Astrocyte (in vitro differentiated cells and primary cell): ENCODE measurements around the gene QRICH1. TPM values are rescaled to one million over a fixed set of nuclear protein-coding genes. Genes with fewer than 3 reads are reported as not detected.

Experiments
- DNase-seq: peaks from one replicate; pipeline ENCODE4 v3.0.0-alpha.2; 2010; ENCODE audit warnings: low read depth
- FAIRE-seq: peaks from 2 replicates; lab custom pipeline; 2011; peaks lifted over from hg19 to GRCh38; lab: Jason Lieb, UNC
- H2AFZ ChIP-seq: 2 replicates; pipeline ENCODE4 v1.6.0; 2012; ENCODE audit warnings: low read depth, low read length, inconsistent platforms
- H3K27ac ChIP-seq: 2 replicates; pipeline ENCODE4 v1.5.1; 2011; ENCODE audit warnings: low read depth, low read length, inconsistent platforms
- H3K27me3 ChIP-seq: 2 replicates; pipeline ENCODE4 v1.6.0; 2011; ENCODE audit warnings: low read length, inconsistent platforms; ENCODE audit not compliant: insufficient read depth
- H3K36me3 ChIP-seq: 2 replicates; pipeline ENCODE4 v1.5.1; 2011; ENCODE audit warnings: low read length, inconsistent platforms; ENCODE audit not compliant: insufficient read depth
- H3K4me1 ChIP-seq: 2 replicates; pipeline ENCODE4 v1.5.1; 2011; ENCODE audit warnings: low read length, inconsistent platforms; ENCODE audit not compliant: insufficient read depth
- H3K4me2 ChIP-seq: 2 replicates; pipeline ENCODE4 v1.6.0; 2012; ENCODE audit warnings: low read length, inconsistent platforms
- H3K4me3 ChIP-seq: 2 replicates; pipeline ENCODE4 v1.5.1; 2011; ENCODE audit warnings: low read depth, mild to moderate bottlenecking, low read length, inconsistent platforms; ENCODE audit not compliant: insufficient read depth
- H3K79me2 ChIP-seq: 2 replicates; pipeline ENCODE4 v1.6.0; 2012; ENCODE audit warnings: mild to moderate bottlenecking, low read length, inconsistent platforms; ENCODE audit not compliant: insufficient read depth
- H3K9ac ChIP-seq: 2 replicates; pipeline ENCODE4 v1.6.0; 2012; ENCODE audit warnings: mild to moderate bottlenecking, low read length, inconsistent platforms
- H3K9me3 ChIP-seq: 2 replicates; pipeline ENCODE4 v1.5.1; 2012; ENCODE audit warnings: low read depth, mild to moderate bottlenecking, low read length, inconsistent platforms; ENCODE audit not compliant: insufficient read depth
- H4K20me1 ChIP-seq: 2 replicates; pipeline ENCODE4 v1.6.0; 2012; ENCODE audit warnings: low read length, inconsistent platforms; ENCODE audit not compliant: insufficient read depth
- H3K27ac Mint-ChIP-seq: one replicate; pipeline ENCODE4 v1.8.0; 2021; ENCODE audit warnings: mild to moderate bottlenecking, mixed read lengths; ENCODE audit not compliant: unreplicated experiment
- H3K27me3 Mint-ChIP-seq: one replicate; pipeline ENCODE4 v1.8.0; 2021; ENCODE audit warnings: low read depth, mixed read lengths; ENCODE audit not compliant: unreplicated experiment
- H3K36me3 Mint-ChIP-seq: one replicate; pipeline ENCODE4 v1.8.0; 2021; ENCODE audit warnings: low read depth, mixed read lengths; ENCODE audit not compliant: unreplicated experiment
- H3K4me1 Mint-ChIP-seq: one replicate; pipeline ENCODE4 v1.8.0; 2021; ENCODE audit warnings: low read depth, mixed read lengths; ENCODE audit not compliant: unreplicated experiment
- H3K4me3 Mint-ChIP-seq: one replicate; pipeline ENCODE4 v1.8.0; 2021; ENCODE audit warnings: mild to moderate bottlenecking, moderate library complexity, mixed read lengths; ENCODE audit not compliant: unreplicated experiment
- H3K9me3 Mint-ChIP-seq: one replicate; pipeline ENCODE4 v1.8.0; 2021; ENCODE audit warnings: mild to moderate bottlenecking, mixed read lengths; ENCODE audit not compliant: unreplicated experiment
- CTCF ChIP-seq: IDR thresholded peaks from 2 replicates; pipeline ENCODE4 v1.5.1; 2011; ENCODE audit warnings: low read depth, mild to moderate bottlenecking, inconsistent platforms, low read length, moderate library complexity; ENCODE audit not compliant: insufficient read depth
- EZH2 ChIP-seq: IDR thresholded peaks from 2 replicates; pipeline ENCODE4 v1.6.1; 2012; ENCODE audit warnings: mild to moderate bottlenecking, low read length, inconsistent platforms; ENCODE audit not compliant: insufficient read depth
- total RNA-seq: library from RNA; stranded (reverse); gene quantifications from 2 replicates; pipeline ENCODE4 v1.2.1, GENCODE V29; 2021

QRICH1 gene
- total RNA-seq, 1 donor from 2014 or later: 119 TPM

- DNase-seq (no peak), FAIRE-seq (no peak)
- H3K36me3 Mint-ChIP-seq: peaks cover 19% of the 10 kb centered on the region
- Histone ChIP-seq H4K20me1 (peaks cover 46% of the 10 kb centered on the region), H3K36me3 (peaks cover 41% of the 10 kb centered on the region), H3K4me1 (peaks cover 14% of the 10 kb centered on the region), H2AFZ (no peak overlapping the region), H3K79me2 (peaks cover 19% of the 10 kb centered on the region), H3K27me3 (no peaks in the 10 kb centered on the region), H3K4me3 (no peak overlapping the region), H3K4me2 (no peak overlapping the region), H3K9ac (no peak overlapping the region), H3K9me3 (no peaks in the 10 kb centered on the region), H3K27ac (no peak overlapping the region)
- H3K4me1 Mint-ChIP-seq: peaks cover 8% of the 10 kb centered on the region
- H3K27me3 Mint-ChIP-seq: no peaks in the 10 kb centered on the region
- no peak overlapping the region for H3K4me3 Mint-ChIP-seq
- H3K27ac Mint-ChIP-seq: no peak overlapping the region
- no peaks in the 10 kb centered on the region for H3K9me3 Mint-ChIP-seq
- TF ChIP-seq EZH2 (no peak), CTCF (no peak)
Measured at GRCh38 chr3:49122886-49123545, 29.1 kb upstream of the QRICH1 start.

GRCh38 chr3:49122451-49122850, 28.6 kb upstream of the QRICH1 start:
- H3K79me2 ChIP-seq: peaks cover 21% of the 10 kb centered on the region
- no peaks in the 10 kb centered on the region for H3K9me3 ChIP-seq
- H3K4me1 ChIP-seq: peaks cover 14% of the 10 kb centered on the region
- no peak overlapping the region for H3K27ac ChIP-seq
- H3K36me3 ChIP-seq: peaks cover 46% of the 10 kb centered on the region
- H3K27me3 ChIP-seq: no peaks in the 10 kb centered on the region
- Mint-ChIP-seq H3K36me3 (peaks cover 22% of the 10 kb centered on the region), H3K27ac (no peak overlapping the region), H3K4me1 (peaks cover 8% of the 10 kb centered on the region), H3K9me3 (no peaks in the 10 kb centered on the region), H3K27me3 (no peaks in the 10 kb centered on the region), H3K4me3 (peak overlapping the region; percentile 92)
- no peak overlapping the region for H3K4me2 ChIP-seq
- H2AFZ ChIP-seq: no peak overlapping the region
- FAIRE-seq (no peak), DNase-seq (no peak)
- peaks cover 45% of the 10 kb centered on the region for H4K20me1 ChIP-seq
- no peak overlapping the region for H3K9ac ChIP-seq
- TF ChIP-seq CTCF: no peak
- no peak overlapping the region for H3K4me3 ChIP-seq

- no peak overlapping the region for H3K9ac ChIP-seq
- H4K20me1 ChIP-seq: peaks cover 44% of the 10 kb centered on the region
- no peak for FAIRE-seq
- H3K4me1 ChIP-seq: peaks cover 14% of the 10 kb centered on the region
- Mint-ChIP-seq H3K9me3 (no peaks in the 10 kb centered on the region), H3K4me1 (peaks cover 8% of the 10 kb centered on the region), H3K36me3 (peaks cover 18% of the 10 kb centered on the region), H3K27me3 (no peaks in the 10 kb centered on the region), H3K27ac (no peak overlapping the region), H3K4me3 (peak overlapping the region; percentile 92)
- H3K9me3 ChIP-seq: no peaks in the 10 kb centered on the region
- no peak for DNase-seq
- H3K36me3 ChIP-seq: peaks cover 46% of the 10 kb centered on the region
- H2AFZ ChIP-seq: no peak overlapping the region
- no peaks in the 10 kb centered on the region for H3K27me3 ChIP-seq
- H3K27ac ChIP-seq: no peak overlapping the region
- TF ChIP-seq CTCF: no peak
- no peak for TF ChIP-seq EZH2
- H3K4me3 ChIP-seq: no peak overlapping the region
- peaks cover 23% of the 10 kb centered on the region for H3K79me2 ChIP-seq
- H3K4me2 ChIP-seq: no peak overlapping the region
Measured at GRCh38 chr3:49122022-49122421, 28.2 kb upstream of the QRICH1 start.
